ENCODE results near the gene OCA2. TPM values are rescaled to one million over a fixed set of nuclear protein-coding genes. Genes with fewer than 3 reads are reported as not detected.

Gene OCA2
- total RNA-seq, 1 experiment from 2014 or later, result 0.09 TPM

DNA sequence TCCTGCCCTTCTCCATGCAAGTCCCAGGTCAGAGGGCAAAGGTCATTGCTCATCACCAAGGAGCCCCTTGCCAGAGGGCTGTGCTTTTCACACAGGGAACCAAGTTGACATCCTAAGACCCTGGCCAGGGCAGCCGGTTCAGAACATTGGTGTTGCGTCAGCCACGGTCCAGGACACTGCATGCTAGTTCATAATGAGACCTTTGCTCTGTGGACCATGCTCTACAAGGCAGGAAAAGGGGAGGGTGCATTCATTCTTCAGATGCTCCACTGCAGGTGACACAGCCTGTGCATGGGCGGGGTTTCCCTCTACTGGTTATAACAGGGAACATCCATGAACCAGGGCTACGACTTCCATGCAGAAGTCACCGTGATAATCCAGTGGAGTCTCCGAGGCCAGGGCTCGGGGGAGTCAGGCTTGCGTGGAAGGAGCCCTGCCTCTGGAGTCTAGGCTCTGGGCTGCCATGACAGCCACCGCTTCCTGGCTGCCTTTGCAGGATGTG, 81.6 kb downstream of the OCA2 start:
- Histone ChIP-seq H3K27ac (ENCODE audit: low read depth, low read length, poor library complexity, severe bottlenecking) (no peak overlapping the region), H3K4me1 (ENCODE audit: insufficient read depth, low read length, poor library complexity, severe bottlenecking) (no peaks in the 10 kb centered on the region), H3K9me3 (ENCODE audit: low read depth, low read length, poor library complexity, severe bottlenecking) (no peaks in the 10 kb centered on the region), H3K27me3 (replicated peaks; ENCODE audit: insufficient read depth, low read depth, low read length, poor library complexity) (no peaks in the 10 kb centered on the region), H3K36me3 (ENCODE audit: insufficient read depth, low read length, poor library complexity, severe bottlenecking) (no peaks in the 10 kb centered on the region), H3K4me3 (ENCODE audit: low read depth, low read length, poor library complexity, severe bottlenecking) (no peak overlapping the region)
- ChIA-PET POLR2A (ENCODE audit: low non-redundant PET) (no interaction called here), CTCF (no interaction called here)
- no TSS peak for BruUV-seq (replicated peaks)
- TF ChIP-seq, protein P1, sequence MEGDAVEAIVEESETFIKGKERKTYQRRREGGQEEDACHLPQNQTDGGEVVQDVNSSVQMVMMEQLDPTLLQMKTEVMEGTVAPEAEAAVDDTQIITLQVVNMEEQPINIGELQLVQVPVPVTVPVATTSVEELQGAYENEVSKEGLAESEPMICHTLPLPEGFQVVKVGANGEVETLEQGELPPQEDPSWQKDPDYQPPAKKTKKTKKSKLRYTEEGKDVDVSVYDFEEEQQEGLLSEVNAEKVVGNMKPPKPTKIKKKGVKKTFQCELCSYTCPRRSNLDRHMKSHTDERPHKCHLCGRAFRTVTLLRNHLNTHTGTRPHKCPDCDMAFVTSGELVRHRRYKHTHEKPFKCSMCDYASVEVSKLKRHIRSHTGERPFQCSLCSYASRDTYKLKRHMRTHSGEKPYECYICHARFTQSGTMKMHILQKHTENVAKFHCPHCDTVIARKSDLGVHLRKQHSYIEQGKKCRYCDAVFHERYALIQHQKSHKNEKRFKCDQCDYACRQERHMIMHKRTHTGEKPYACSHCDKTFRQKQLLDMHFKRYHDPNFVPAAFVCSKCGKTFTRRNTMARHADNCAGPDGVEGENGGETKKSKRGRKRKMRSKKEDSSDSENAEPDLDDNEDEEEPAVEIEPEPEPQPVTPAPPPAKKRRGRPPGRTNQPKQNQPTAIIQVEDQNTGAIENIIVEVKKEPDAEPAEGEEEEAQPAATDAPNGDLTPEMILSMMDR (conservative IDR thresholded peaks at IDR 0.05; ENCODE audit: low read depth, low read length), result no peak
- no peak for TF ChIP-seq EZH2 (IDR thresholded peaks at IDR 0.05; ENCODE audit: borderline replicate concordance, low read depth, low read length, poor library complexity, severe bottlenecking)
- intact Hi-C loops (cut with micrococcal nuclease; ENCODE audit: unreplicated experiment), result no loop called here
- no peak for DNase-seq (ENCODE audit: low spot score)

GRCh38 chr15:28015855-28016254, 83.3 kb downstream of the OCA2 start:
- TF ChIP-seq EZH2 (IDR thresholded peaks at IDR 0.05; ENCODE audit: borderline replicate concordance, low read depth, low read length, poor library complexity, severe bottlenecking), result no peak
- TF ChIP-seq, protein P1 (conservative IDR thresholded peaks at IDR 0.05; ENCODE audit: low read depth, low read length), result no peak
- intact Hi-C loops (cut with micrococcal nuclease; ENCODE audit: unreplicated experiment), result no loop called here
- CTCF ChIA-PET, result no interaction called here
- Histone ChIP-seq H3K27ac (ENCODE audit: low read depth, low read length, poor library complexity, severe bottlenecking) (no peak overlapping the region), H3K27me3 (replicated peaks; ENCODE audit: insufficient read depth, low read depth, low read length, poor library complexity) (no peaks in the 10 kb centered on the region), H3K9me3 (ENCODE audit: low read depth, low read length, poor library complexity, severe bottlenecking) (no peaks in the 10 kb centered on the region), H3K36me3 (ENCODE audit: insufficient read depth, low read length, poor library complexity, severe bottlenecking) (no peaks in the 10 kb centered on the region), H3K4me1 (ENCODE audit: insufficient read depth, low read length, poor library complexity, severe bottlenecking) (no peaks in the 10 kb centered on the region), H3K4me3 (ENCODE audit: low read depth, low read length, poor library complexity, severe bottlenecking) (no peak overlapping the region)
- POLR2A ChIA-PET (ENCODE audit: low non-redundant PET), result no interaction called here
- no TSS peak for BruUV-seq (replicated peaks)
- no peak for DNase-seq (ENCODE audit: low spot score)

DNA sequence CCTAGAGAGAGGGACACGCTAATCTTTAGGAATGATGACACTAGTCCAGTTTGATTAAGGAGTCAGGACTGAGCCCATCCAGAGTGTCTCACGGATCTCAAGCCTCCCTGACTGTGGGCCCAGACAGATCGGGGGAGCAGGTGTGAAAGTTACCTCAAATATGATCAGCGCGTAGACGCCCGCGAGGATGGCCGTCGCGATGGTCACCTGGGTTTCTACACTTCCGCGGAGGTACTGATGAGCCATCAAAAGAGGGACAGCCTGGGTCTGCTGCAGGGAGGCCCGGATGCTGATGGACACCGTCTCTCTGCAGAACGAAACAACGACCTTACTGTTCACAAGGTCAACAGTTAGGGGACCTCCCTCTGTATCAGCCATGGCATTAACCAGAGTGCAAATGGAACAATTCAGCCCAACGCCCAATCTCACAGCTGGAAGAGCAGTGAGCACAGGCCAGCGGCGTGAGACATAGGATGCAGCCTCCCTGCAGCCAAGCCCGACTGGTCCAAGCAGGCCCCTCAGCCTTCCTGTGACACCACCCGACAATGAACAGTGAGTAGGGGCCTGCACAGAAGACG, 84.4 kb downstream of the OCA2 start:
- intact Hi-C loops (cut with micrococcal nuclease; ENCODE audit: unreplicated experiment), result no loop called here
- Histone ChIP-seq H3K4me1 (ENCODE audit: insufficient read depth, low read length, poor library complexity, severe bottlenecking) (no peaks in the 10 kb centered on the region), H3K27me3 (replicated peaks; ENCODE audit: insufficient read depth, low read depth, low read length, poor library complexity) (no peaks in the 10 kb centered on the region), H3K27ac (ENCODE audit: low read depth, low read length, poor library complexity, severe bottlenecking) (no peak overlapping the region), H3K9me3 (ENCODE audit: low read depth, low read length, poor library complexity, severe bottlenecking) (no peaks in the 10 kb centered on the region), H3K4me3 (ENCODE audit: low read depth, low read length, poor library complexity, severe bottlenecking) (no peak overlapping the region), H3K36me3 (ENCODE audit: insufficient read depth, low read length, poor library complexity, severe bottlenecking) (no peaks in the 10 kb centered on the region)
- BruUV-seq (replicated peaks), result no TSS peak
- POLR2A ChIA-PET (ENCODE audit: low non-redundant PET), result no interaction called here
- CTCF ChIA-PET, result no interaction called here
- DNase-seq (ENCODE audit: low spot score), result no peak
- TF ChIP-seq, protein P1 (conservative IDR thresholded peaks at IDR 0.05; ENCODE audit: low read depth, low read length), result no peak
- no peak for TF ChIP-seq EZH2 (IDR thresholded peaks at IDR 0.05; ENCODE audit: borderline replicate concordance, low read depth, low read length, poor library complexity, severe bottlenecking)
